Measurements from ENCODE around the gene KIRREL3.

The KIRREL3 gene

GRCh38 chr11:126592496-126593410 is 407.8 kb downstream of the KIRREL3 start:
- no peak for DNase-seq

GRCh38 chr11:126591966-126592489 is 408.5 kb downstream of the KIRREL3 start:
- no peak for DNase-seq

- DNase-seq, result no peak
These were observed 411.1 kb downstream of the KIRREL3 start for GRCh38 chr11:126589492-126589803.

GRCh38 chr11:126588630-126589491 is 411.7 kb downstream of the KIRREL3 start:
- no peak for DNase-seq

GRCh38 chr11:126587541-126587940 is 413.0 kb downstream of the KIRREL3 start:
- no peak for DNase-seq

- DNase-seq, result no peak
These were observed 414.6 kb downstream of the KIRREL3 start for GRCh38 chr11:126585774-126586491.

GRCh38 chr11:126585388-126585773 is 415.2 kb downstream of the KIRREL3 start:
- no peak for DNase-seq

GRCh38 chr11:126583594-126584427 is 416.8 kb downstream of the KIRREL3 start:
- no peak for DNase-seq

GRCh38 chr11:126583101-126583500 is 417.5 kb downstream of the KIRREL3 start:
- no peak for DNase-seq

- no peak for DNase-seq
These were observed 418.5 kb downstream of the KIRREL3 start for GRCh38 chr11:126581871-126582648.

- DNase-seq, result no peak
These were observed 422.1 kb downstream of the KIRREL3 start for GRCh38 chr11:126578426-126578825.

- DNase-seq, result no peak
These were observed 422.5 kb downstream of the KIRREL3 start for GRCh38 chr11:126578021-126578420.

GRCh38 chr11:126575849-126576248 is 424.7 kb downstream of the KIRREL3 start:
- no peak for DNase-seq

GRCh38 chr11:126573325-126573978 is 427.1 kb downstream of the KIRREL3 start:
- no peak for DNase-seq

- DNase-seq, result no peak
These were observed 430.1 kb downstream of the KIRREL3 start for GRCh38 chr11:126570489-126570888.

- no peak for DNase-seq
These were observed 433.2 kb downstream of the KIRREL3 start for GRCh38 chr11:126567419-126567818.

- no peak for DNase-seq
These were observed 436.0 kb downstream of the KIRREL3 start for GRCh38 chr11:126564566-126564965.

GRCh38 chr11:126561327-126561893 is 439.2 kb downstream of the KIRREL3 start:
- DNase-seq, result peak; percentile 43

GRCh38 chr11:126560221-126560620 is 440.3 kb downstream of the KIRREL3 start:
- DNase-seq, result no peak
